K562 (cell line): ENCODE results near the gene BCL10. TPM values are rescaled to one million over a fixed set of nuclear protein-coding genes. Genes with fewer than 3 reads are reported as not detected.

ENCODE experiments used
- ATAC-seq: fragments of 200-7000 bp; cut with Tn5 transposase; 3 replicates; pipeline ENCODE4 v1.9.1; 2020; ENCODE audit warnings: moderate library complexity
- BruUV-seq: library from RNA; stranded (reverse); fragments of 400-500 nt; replicated peaks from 2 replicates; lab custom pipeline; 2021; lab: Mats Ljungman, UMichigan
- CTCF ChIA-PET: fragments of 300-600 bp; formaldehyde crosslinking; extraction: SDS; loops from one replicate; lab custom pipeline; 2021; ENCODE audit warnings: low intra/inter-chr PET ratio; lab: Yijun Ruan, JAX
- POLR2A ChIA-PET: fragments of 300-600, 350-650 bp; sonication (Branson Sonifier 250); formaldehyde crosslinking; extraction: SDS; loops from one replicate; lab custom pipeline; 2021; ENCODE audit warnings: antibody characterized with exemption, inconsistent platforms; lab: Yijun Ruan, JAX
- DNase-seq, 4 experiments: peaks; one replicate each; pipeline versions ENCODE4 v3.0.0 to v3.0.0-alpha.2; 2011 to 2018; ENCODE audit warnings: low spot score in 3 of 4, mixed read lengths in 3 of 4; ENCODE audit errors: extremely low read depth in 1 of 4
- FAIRE-seq: peaks from 2 replicates; lab custom pipeline; 2011; peaks lifted over from hg19 to GRCh38; lab: Jason Lieb, UNC
- H2AFZ ChIP-seq: 2 replicates; pipeline ENCODE4 v1.6.0; 2011; ENCODE audit warnings: low read depth, low read length, control low read depth, inconsistent platforms
- H3K27ac ChIP-seq: fragments of 200-600 bp; 3 replicates; pipeline ENCODE4 v1.8.0; 2011; ENCODE audit warnings: low read depth, mild to moderate bottlenecking, control low read depth, inconsistent platforms, low read length, moderate library complexity, mixed read lengths; ENCODE audit errors: extremely low read depth
- H3K27me3 ChIP-seq, 2 experiments: fragments of 300-600 bp in 1 of 2; 2 replicates in 1 of 2; 3 replicates in 1 of 2; pipeline versions ENCODE4 v1.6.0 to v1.8.0; 2011; ENCODE audit warnings: inconsistent platforms in 2 of 2, low read length in 2 of 2, mild to moderate bottlenecking in 1 of 2, mixed read lengths in 1 of 2, moderate library complexity in 1 of 2; ENCODE audit not compliant: control insufficient read depth in 2 of 2, insufficient read depth in 2 of 2
- H3K36me3 ChIP-seq: fragments of 300-600 bp; 3 replicates; pipeline ENCODE4 v1.8.0; 2011; ENCODE audit warnings: mild to moderate bottlenecking, low read length, inconsistent platforms; ENCODE audit not compliant: control insufficient read depth, insufficient read depth
- H3K4me1 ChIP-seq, 2 experiments: fragments of 200-600 bp in 1 of 2; replicated peaks in 1 of 2; 2 replicates in 1 of 2; 3 replicates in 1 of 2; pipeline versions ENCODE4 v1.5.1 to v1.8.0; 2011; ENCODE audit warnings: inconsistent platforms in 2 of 2, low read length in 2 of 2, mild to moderate bottlenecking in 1 of 2, mixed read lengths in 1 of 2, moderate library complexity in 1 of 2; ENCODE audit not compliant: control insufficient read depth in 2 of 2, insufficient read depth in 2 of 2
- H3K4me2 ChIP-seq: 2 replicates; pipeline ENCODE4 v1.6.1; 2011; ENCODE audit warnings: low read length, control low read depth, inconsistent platforms, mixed read lengths; ENCODE audit not compliant: insufficient read depth
- H3K4me3 ChIP-seq: fragments of 200-600 bp; sonication (generic), shearing (Covaris generic); 2 replicates; pipeline ENCODE4 v1.5.1; 2016; ENCODE audit warnings: control low read depth, inconsistent platforms
- H3K79me2 ChIP-seq: fragments of 200-600 bp; 3 replicates; pipeline ENCODE4 v1.8.0; 2011; ENCODE audit warnings: low read length, inconsistent platforms; ENCODE audit not compliant: control insufficient read depth, insufficient read depth
- H3K9ac ChIP-seq, 2 experiments: 2 replicates each; pipeline versions ENCODE4 v1.6.0 to v1.6.1; 2011; ENCODE audit warnings: low read depth in 2 of 2, low read length in 2 of 2, control low read depth in 1 of 2, inconsistent platforms in 1 of 2, mild to moderate bottlenecking in 1 of 2, mixed read lengths in 1 of 2; ENCODE audit not compliant: insufficient read depth in 1 of 2
- H3K9me1 ChIP-seq: one replicate; pipeline ENCODE4 v1.6.0; 2011; ENCODE audit warnings: inconsistent platforms, mild to moderate bottlenecking, low read length, moderate library complexity; ENCODE audit not compliant: control insufficient read depth, insufficient read depth
- H3K9me3 ChIP-seq: replicated peaks from 2 replicates; pipeline ENCODE4 v1.5.1; 2011; ENCODE audit warnings: low read depth, low read length, inconsistent platforms; ENCODE audit not compliant: control insufficient read depth, insufficient read depth
- H4K20me1 ChIP-seq: replicated peaks from 2 replicates; pipeline ENCODE4 v1.6.1; 2011; ENCODE audit warnings: low read length, inconsistent platforms, mixed read lengths; ENCODE audit not compliant: control insufficient read depth, insufficient read depth
- AFF4 ChIP-seq: sonication (generic); formaldehyde crosslinking; IDR thresholded peaks from 2 replicates; pipeline ENCODE4 v1.8.0; 2023; ENCODE audit warnings: mild to moderate bottlenecking, missing genetic modification reagents
- CBFA2T3 ChIP-seq: fragments of 450-650 bp; IDR thresholded peaks from 2 replicates; pipeline ENCODE4 v1.6.1; 2017
- DIDO1 ChIP-seq: fragments of 450-650 bp; IDR thresholded peaks from 2 replicates; pipeline ENCODE4 v1.6.1; 2016; ENCODE audit warnings: low read depth, missing biosample characterization, missing genetic modification characterization
- ELF2 ChIP-seq: fragments of 250-450 bp; sonication (Bioruptor Pico); IDR thresholded peaks from 2 replicates; pipeline ENCODE4 v1.5.0; 2021; ENCODE audit warnings: mild to moderate bottlenecking
- ETV5 ChIP-seq: sonication (generic); formaldehyde crosslinking; IDR thresholded peaks from 2 replicates; pipeline ENCODE4 v1.4.0; 2020; ENCODE audit warnings: low read depth, mild to moderate bottlenecking, missing genetic modification reagents
- HMG20B ChIP-seq: fragments of 250-450 bp; sonication (Bioruptor Pico); IDR thresholded peaks from 2 replicates; pipeline ENCODE4 v1.5.0; 2021; ENCODE audit warnings: mild to moderate bottlenecking
- NR2C2 ChIP-seq, 2 experiments: fragments of 200-800 bp in 1 of 2; sonication (Bioruptor generic) in 1 of 2; sonication (generic) in 1 of 2; formaldehyde crosslinking in 1 of 2; IDR thresholded peaks; 2 replicates each; pipeline versions ENCODE4 v1.6.1 to v1.8.0; 2016 to 2022; ENCODE audit warnings: mild to moderate bottlenecking in 1 of 2, missing compliant biosample characterization in 1 of 2, missing genetic modification characterization in 1 of 2, missing genetic modification reagents in 1 of 2
- TAF9B ChIP-seq: fragments of 450-650 bp; IDR thresholded peaks from 2 replicates; pipeline ENCODE4 v1.6.1; 2018; ENCODE audit warnings: mild to moderate bottlenecking; ENCODE audit not compliant: partially characterized antibody
- THAP12 ChIP-seq: fragments of 250-450 bp; sonication (Bioruptor Pico); IDR thresholded peaks from 2 replicates; pipeline ENCODE4 v1.9.0; 2021; ENCODE audit warnings: mild to moderate bottlenecking, inconsistent platforms
- ZNF395 ChIP-seq: fragments of 200-800 bp; sonication (Bioruptor generic); IDR thresholded peaks from 2 replicates; pipeline ENCODE4 v1.6.1; 2017; ENCODE audit warnings: missing genetic modification characterization, missing compliant biosample characterization
- in situ Hi-C: fragments of 300-500 bp; cut with MboI; formaldehyde crosslinking; loops from 4 replicates; pipeline ENCODE4 v1.15.0; 2018; ENCODE audit warnings: inconsistent platforms, mixed read lengths
- intact Hi-C: fragments of 100-400 bp; cut with micrococcal nuclease; formaldehyde crosslinking; loops from 2 replicates; pipeline ENCODE4 v1.14.2; 2022
- polyA plus RNA-seq, 8 experiments: library from polyadenylated mRNA; depleted of rRNA in 4 of 8; stranded (reverse) in 5 of 8; unstranded in 3 of 8; fragments of >200 nt; fragmentation: Nextera tagmentation in 2 of 8; fragmentation: Illumina TruSeq in 1 of 8; extraction: Ambion mirVana in 2 of 8; extraction: Trizol in 1 of 8; gene quantifications; 2 replicates each; pipeline versions ENCODE4 v1.2.1 to v1.2.3, GENCODE V29; 2011 to 2014; ENCODE audit warnings: inconsistent platforms in 1 of 8, missing spikeins in 1 of 8
- total RNA-seq, 7 experiments: library from RNA; depleted of rRNA in 6 of 7; stranded (reverse); fragments of >200 nt in 6 of 7; fragmentation: Illumina TruSeq in 2 of 7; extraction: Trizol in 2 of 7; gene quantifications; 2 replicates each; pipeline versions ENCODE4 v1.2.1 to v1.2.3, GENCODE V29; 2011 to 2021; ENCODE audit warnings: low replicate concordance in 1 of 7

The BCL10 gene
- total and polyA plus RNA-seq, 9 of the 15 experiments (the other 6 are each of a cell fraction or from before 2014, with no cell fraction given) = 8.0 to 19.4 (median 12.3) TPM

- no peak for TF ChIP-seq ELF2 (CRISPR knock-in tag)
- no peak for TF ChIP-seq DIDO1 (tag)
- peak; percentile 99 for TF ChIP-seq CBFA2T3
- peak; percentile 47; the same call in 1 of the 2 replicates for TF ChIP-seq ETV5 (CRISPR knock-in tag)
- TF ChIP-seq TAF9B = peak; percentile 49
Measured at GRCh38 chr1:85224734-85225623, 51.5 kb downstream of the BCL10 start (continued).

GRCh38 chr1:85224295-85224694, 52.1 kb downstream of the BCL10 start:
- CTCF ChIA-PET = no interaction called here
- TF ChIP-seq NR2C2 (CRISPR knock-in tag; IDR thresholded peaks at IDR 0.05) (no peak), NR2C2 (tag; IDR thresholded peaks at IDR 0.05) (no peak), AFF4 (CRISPR knock-in tag) (no peak), THAP12 (CRISPR knock-in tag) (no peak), ZNF395 (no peak), HMG20B (CRISPR knock-in tag) (no peak)

More at GRCh38 chr1:85224295-85224694, 52.1 kb downstream of the BCL10 start:
- H2AFZ ChIP-seq = no peak overlapping the region
- in situ Hi-C loops (no loop called here), intact Hi-C loops (no loop called here)
- no peaks in the 10 kb centered on the region for H3K27me3 ChIP-seq
- H3K9ac ChIP-seq = no peak overlapping the region
- H3K79me2 ChIP-seq = no peaks in the 10 kb centered on the region
- no peaks in the 10 kb centered on the region for H4K20me1 ChIP-seq
- no peaks in the 10 kb centered on the region for H3K9me3 ChIP-seq
- POLR2A ChIA-PET = interaction anchor here (0.9 to 3.0 kb wide), 8 partner anchors 9 to 33 kb away, joined by 3 to 14 read pairs (median 5); partner anchors contain the start of gene SYDE2
- no peak overlapping the region for H3K4me3 ChIP-seq
- no peak overlapping the region for H3K4me2 ChIP-seq
- DNase-seq (no peak), FAIRE-seq (no peak), ATAC-seq (no peak)
- peak overlapping the region; percentile 15; the same call in 1 of the 3 replicates for H3K27ac ChIP-seq
- H3K9me1 ChIP-seq = no peaks in the 10 kb centered on the region
- peaks cover 27 to 52% of the 10 kb centered on the region in 2 experiments for H3K4me1 ChIP-seq
- BruUV-seq = no TSS peak
- no peaks in the 10 kb centered on the region for H3K36me3 ChIP-seq
